PC-9 (cell line): ENCODE measurements around the gene ITPKB.

Experiments used
- EZH2 ChIP-seq: fragments of 200-600 bp; sonication (generic); IDR thresholded peaks from 2 replicates; pipeline ENCODE4 v1.8.0; 2017; ENCODE audit warnings: antibody characterized with exemption, low read depth
- TF ChIP-seq, protein P1 (sequence below): fragments of 200-600 bp; sonication (generic); conservative IDR thresholded peaks from 2 replicates; pipeline ENCODE4 v1.6.1; 2017; ENCODE audit warnings: mixed run types, antibody characterized with exemption, mild to moderate bottlenecking, moderate library complexity

DNA sequence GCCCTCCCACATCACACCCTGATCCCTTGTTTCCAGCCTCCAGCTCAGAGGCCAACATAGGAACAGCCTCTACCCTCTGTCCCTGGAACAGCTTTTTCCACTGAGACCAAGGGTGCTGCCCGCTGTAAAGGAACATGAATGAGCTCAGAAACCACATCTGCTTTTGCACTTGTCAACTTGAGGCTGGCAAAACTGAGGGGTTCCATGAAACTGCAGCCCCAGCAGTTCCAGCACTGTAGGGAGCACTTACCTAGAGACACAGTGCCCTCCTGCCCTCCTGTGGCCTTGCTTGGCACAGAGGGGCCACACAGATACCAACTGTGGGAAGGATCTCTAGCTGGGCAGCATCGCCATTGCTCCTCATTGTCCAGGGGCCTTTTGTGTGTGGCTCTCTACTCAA is 51.7 kb downstream of the ITPKB start:
- TF ChIP-seq, protein P1, sequence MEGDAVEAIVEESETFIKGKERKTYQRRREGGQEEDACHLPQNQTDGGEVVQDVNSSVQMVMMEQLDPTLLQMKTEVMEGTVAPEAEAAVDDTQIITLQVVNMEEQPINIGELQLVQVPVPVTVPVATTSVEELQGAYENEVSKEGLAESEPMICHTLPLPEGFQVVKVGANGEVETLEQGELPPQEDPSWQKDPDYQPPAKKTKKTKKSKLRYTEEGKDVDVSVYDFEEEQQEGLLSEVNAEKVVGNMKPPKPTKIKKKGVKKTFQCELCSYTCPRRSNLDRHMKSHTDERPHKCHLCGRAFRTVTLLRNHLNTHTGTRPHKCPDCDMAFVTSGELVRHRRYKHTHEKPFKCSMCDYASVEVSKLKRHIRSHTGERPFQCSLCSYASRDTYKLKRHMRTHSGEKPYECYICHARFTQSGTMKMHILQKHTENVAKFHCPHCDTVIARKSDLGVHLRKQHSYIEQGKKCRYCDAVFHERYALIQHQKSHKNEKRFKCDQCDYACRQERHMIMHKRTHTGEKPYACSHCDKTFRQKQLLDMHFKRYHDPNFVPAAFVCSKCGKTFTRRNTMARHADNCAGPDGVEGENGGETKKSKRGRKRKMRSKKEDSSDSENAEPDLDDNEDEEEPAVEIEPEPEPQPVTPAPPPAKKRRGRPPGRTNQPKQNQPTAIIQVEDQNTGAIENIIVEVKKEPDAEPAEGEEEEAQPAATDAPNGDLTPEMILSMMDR: 0 out of 2 replicates have a peak, but pooled peaks have one; percentile 25
- TF ChIP-seq EZH2: no peak
